Panc1 (cell line): ENCODE results near the gene PHF23. TPM values are rescaled to one million over a fixed set of nuclear protein-coding genes. Genes with fewer than 3 reads are reported as not detected.

Experiments used
- ATAC-seq: fragments of 200-7000 bp; cut with Tn5 transposase; 2 replicates; pipeline ENCODE4 v1.9.1; 2020; ENCODE audit warnings: mild to moderate bottlenecking, moderate library complexity
- BruUV-seq: library from RNA; stranded (reverse); fragments of 400-500 nt; replicated peaks from 2 replicates; lab custom pipeline; 2021; lab: Mats Ljungman, UMichigan
- CTCF ChIA-PET: fragments of 300-600 bp; sonication (Branson Sonifier 250); formaldehyde crosslinking; loops from one replicate; lab custom pipeline; 2022; ENCODE audit warnings: antibody characterized with exemption; lab: Charles Lee
- POLR2A ChIA-PET: fragments of 300-600 bp; sonication (Branson Sonifier 250); formaldehyde crosslinking; loops from one replicate; lab custom pipeline; 2022; ENCODE audit warnings: antibody characterized with exemption; lab: Charles Lee
- DNase-seq: peaks from one replicate; pipeline ENCODE4 v3.0.0-alpha.2; 2010; ENCODE audit warnings: low read depth, low spot score
- H3K27ac ChIP-seq: 2 replicates; pipeline ENCODE4 v1.5.1; 2011; ENCODE audit warnings: mild to moderate bottlenecking, low read length, inconsistent platforms
- H3K27me3 ChIP-seq: fragments of 200-500 bp; sonication (Bioruptor generic); 2 replicates; pipeline ENCODE4 v1.6.0; 2014; ENCODE audit warnings: low read length, inconsistent platforms; ENCODE audit not compliant: control insufficient read depth, insufficient read depth
- H3K36me3 ChIP-seq: fragments of 200-500 bp; sonication (Bioruptor generic); 2 replicates; pipeline ENCODE4 v1.5.1; 2014; ENCODE audit warnings: inconsistent platforms, mild to moderate bottlenecking, low read length, moderate library complexity; ENCODE audit not compliant: control insufficient read depth, insufficient read depth
- H3K4me1 ChIP-seq: 2 replicates; pipeline ENCODE4 v1.5.1; 2011; ENCODE audit warnings: inconsistent platforms, mild to moderate bottlenecking, low read length, moderate library complexity; ENCODE audit not compliant: control insufficient read depth, insufficient read depth
- H3K4me3 ChIP-seq, 2 experiments: 2 replicates each; pipeline ENCODE4 v1.5.1; 2011 to 2012; ENCODE audit warnings: low read depth in 2 of 2, low read length in 2 of 2, mild to moderate bottlenecking in 2 of 2, inconsistent platforms in 1 of 2, moderate library complexity in 1 of 2
- H3K9me3 ChIP-seq: fragments of 200-500 bp; sonication (Bioruptor generic); 2 replicates; pipeline ENCODE4 v1.5.1; 2014; ENCODE audit warnings: low read depth, mild to moderate bottlenecking, inconsistent platforms, low read length, moderate library complexity; ENCODE audit not compliant: control insufficient read depth, insufficient read depth
- POLR2AphosphoS5 ChIP-seq: IDR thresholded peaks from 2 replicates; pipeline ENCODE4 v1.6.1; 2012; ENCODE audit warnings: mild to moderate bottlenecking, low read depth, low read length, moderate library complexity
- SIN3A ChIP-seq: IDR thresholded peaks from 2 replicates; pipeline ENCODE4 v1.6.1; 2012; ENCODE audit warnings: low read depth, mild to moderate bottlenecking, low read length, moderate library complexity, borderline replicate concordance; ENCODE audit not compliant: insufficient read depth
- TCF7L2 ChIP-seq: IDR thresholded peaks from 2 replicates; pipeline ENCODE4 v1.6.1; 2011; ENCODE audit warnings: mild to moderate bottlenecking, low read depth, low read length, inconsistent platforms
- in situ Hi-C: cut with HindIII; loops from 2 replicates; pipeline ENCODE4 v1.10.0; 2016; ENCODE audit warnings: low sequenced_read_pairs, low pct_unique_long_range_greater_than_20kb
- intact Hi-C: fragments of 100-400 bp; cut with micrococcal nuclease; formaldehyde crosslinking; loops from one replicate; pipeline ENCODE4 v1.10.0; 2022; ENCODE audit not compliant: unreplicated experiment
- total RNA-seq: library from RNA; stranded (reverse); gene quantifications from one replicate; pipeline ENCODE4 v1.2.1, GENCODE V29; 2021; ENCODE audit not compliant: unreplicated experiment
- TF ChIP-seq, protein P1 (sequence below): fragments of 450-650 bp; IDR thresholded peaks from 2 replicates; pipeline ENCODE4 v1.5.1; 2017; ENCODE audit warnings: mild to moderate bottlenecking
- TF ChIP-seq, protein P2 (sequence below), 2 experiments: IDR thresholded peaks; 2 replicates each; pipeline ENCODE4 v1.6.1; 2011 to 2012; ENCODE audit warnings: low read depth in 2 of 2, control low read depth in 1 of 2, low read length in 1 of 2, mild to moderate bottlenecking in 1 of 2, moderate library complexity in 1 of 2; ENCODE audit not compliant: insufficient read depth in 1 of 2

Gene PHF23
- total RNA-seq, 1 experiment from 2014 or later = 69.3 TPM

- TF ChIP-seq, protein P1, sequence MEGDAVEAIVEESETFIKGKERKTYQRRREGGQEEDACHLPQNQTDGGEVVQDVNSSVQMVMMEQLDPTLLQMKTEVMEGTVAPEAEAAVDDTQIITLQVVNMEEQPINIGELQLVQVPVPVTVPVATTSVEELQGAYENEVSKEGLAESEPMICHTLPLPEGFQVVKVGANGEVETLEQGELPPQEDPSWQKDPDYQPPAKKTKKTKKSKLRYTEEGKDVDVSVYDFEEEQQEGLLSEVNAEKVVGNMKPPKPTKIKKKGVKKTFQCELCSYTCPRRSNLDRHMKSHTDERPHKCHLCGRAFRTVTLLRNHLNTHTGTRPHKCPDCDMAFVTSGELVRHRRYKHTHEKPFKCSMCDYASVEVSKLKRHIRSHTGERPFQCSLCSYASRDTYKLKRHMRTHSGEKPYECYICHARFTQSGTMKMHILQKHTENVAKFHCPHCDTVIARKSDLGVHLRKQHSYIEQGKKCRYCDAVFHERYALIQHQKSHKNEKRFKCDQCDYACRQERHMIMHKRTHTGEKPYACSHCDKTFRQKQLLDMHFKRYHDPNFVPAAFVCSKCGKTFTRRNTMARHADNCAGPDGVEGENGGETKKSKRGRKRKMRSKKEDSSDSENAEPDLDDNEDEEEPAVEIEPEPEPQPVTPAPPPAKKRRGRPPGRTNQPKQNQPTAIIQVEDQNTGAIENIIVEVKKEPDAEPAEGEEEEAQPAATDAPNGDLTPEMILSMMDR = no peak
- TF ChIP-seq SIN3A (peak; percentile 9; the same call in 1 of the 2 replicates), POLR2AphosphoS5 (peak; percentile 65)
- H3K27ac ChIP-seq = peak overlapping the region; percentile 95; the same call in 1 of the 2 replicates
- H3K4me1 ChIP-seq = peaks cover 65% of the 10 kb centered on the region
- no peaks in the 10 kb centered on the region for H3K27me3 ChIP-seq
- ATAC-seq (no peak), DNase-seq (no peak)
- in situ Hi-C loops = no loop called here
- POLR2A ChIA-PET = interaction anchor here (0.5 kb wide), 1 partner anchor 83 kb away, joined by 5 read pairs; no protein-coding TSS in a partner anchor
- CTCF ChIA-PET = interaction anchor here (0.5 kb wide), 2 partner anchors 104 to 410 kb away, joined by 3 to 12 read pairs; no protein-coding TSS in a partner anchor
- H3K9me3 ChIP-seq = no peaks in the 10 kb centered on the region
- H3K36me3 ChIP-seq = peaks cover 5% of the 10 kb centered on the region; the same call in 1 of the 2 replicates
- intact Hi-C loops = no loop called here
- H3K4me3 ChIP-seq = no peak overlapping the region
- BruUV-seq = TSS peak; percentile 74
Observed at GRCh38 chr17:7222093-7222971, 16.9 kb downstream of the PHF23 start.

DNA sequence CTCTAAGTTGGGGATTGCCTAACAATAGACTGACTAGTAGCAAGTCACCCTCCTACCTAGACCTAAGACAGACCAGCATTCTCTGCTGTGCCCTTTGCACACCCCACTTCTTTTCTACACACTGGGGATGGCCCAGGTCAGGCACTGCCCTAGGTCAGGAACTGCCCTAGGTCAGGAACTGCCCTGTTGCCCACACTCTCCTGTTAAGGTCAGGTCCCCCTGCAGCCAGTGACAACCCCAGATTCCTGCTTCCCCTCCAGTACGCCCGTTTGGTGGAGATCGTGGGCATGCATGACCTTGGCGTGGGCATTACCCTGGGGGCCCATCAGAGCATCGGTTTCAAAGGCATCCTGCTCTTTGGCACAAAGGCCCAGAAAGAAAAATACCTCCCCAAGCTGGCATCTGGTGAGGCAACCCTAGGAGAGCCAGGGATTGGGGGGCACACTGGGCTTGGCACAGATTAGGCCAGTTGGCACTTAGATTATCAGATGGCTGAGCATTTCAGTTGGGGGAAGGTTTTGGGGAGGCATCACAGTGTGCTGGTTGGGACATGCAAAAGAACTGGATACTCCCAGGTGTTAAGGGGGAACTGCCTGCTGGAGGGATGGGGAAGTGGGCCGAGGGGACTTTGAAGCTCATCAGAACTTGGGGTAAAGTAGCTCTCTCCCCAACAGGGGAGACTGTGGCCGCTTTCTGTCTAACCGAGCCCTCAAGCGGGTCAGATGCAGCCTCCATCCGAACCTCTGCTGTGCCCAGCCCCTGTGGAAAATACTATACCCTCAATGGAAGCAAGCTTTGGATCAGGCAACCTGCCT lies 17.8 kb downstream of the PHF23 start:
- peak overlapping the region; percentile 95 for H3K27ac ChIP-seq
- ChIA-PET CTCF (interaction anchor here (0.5 to 1.2 kb wide), 5 partner anchors 16 to 176 kb away, joined by 3 to 12 read pairs (median 4); no protein-coding TSS in a partner anchor), POLR2A (no interaction called here)
- no peak for ATAC-seq
- H3K36me3 ChIP-seq = peaks cover 5% of the 10 kb centered on the region; the same call in 1 of the 2 replicates
- intact Hi-C loops = no loop called here
- peaks cover 69% of the 10 kb centered on the region for H3K4me1 ChIP-seq
- TF ChIP-seq, protein P1 = no peak
- TF ChIP-seq, protein P2, sequence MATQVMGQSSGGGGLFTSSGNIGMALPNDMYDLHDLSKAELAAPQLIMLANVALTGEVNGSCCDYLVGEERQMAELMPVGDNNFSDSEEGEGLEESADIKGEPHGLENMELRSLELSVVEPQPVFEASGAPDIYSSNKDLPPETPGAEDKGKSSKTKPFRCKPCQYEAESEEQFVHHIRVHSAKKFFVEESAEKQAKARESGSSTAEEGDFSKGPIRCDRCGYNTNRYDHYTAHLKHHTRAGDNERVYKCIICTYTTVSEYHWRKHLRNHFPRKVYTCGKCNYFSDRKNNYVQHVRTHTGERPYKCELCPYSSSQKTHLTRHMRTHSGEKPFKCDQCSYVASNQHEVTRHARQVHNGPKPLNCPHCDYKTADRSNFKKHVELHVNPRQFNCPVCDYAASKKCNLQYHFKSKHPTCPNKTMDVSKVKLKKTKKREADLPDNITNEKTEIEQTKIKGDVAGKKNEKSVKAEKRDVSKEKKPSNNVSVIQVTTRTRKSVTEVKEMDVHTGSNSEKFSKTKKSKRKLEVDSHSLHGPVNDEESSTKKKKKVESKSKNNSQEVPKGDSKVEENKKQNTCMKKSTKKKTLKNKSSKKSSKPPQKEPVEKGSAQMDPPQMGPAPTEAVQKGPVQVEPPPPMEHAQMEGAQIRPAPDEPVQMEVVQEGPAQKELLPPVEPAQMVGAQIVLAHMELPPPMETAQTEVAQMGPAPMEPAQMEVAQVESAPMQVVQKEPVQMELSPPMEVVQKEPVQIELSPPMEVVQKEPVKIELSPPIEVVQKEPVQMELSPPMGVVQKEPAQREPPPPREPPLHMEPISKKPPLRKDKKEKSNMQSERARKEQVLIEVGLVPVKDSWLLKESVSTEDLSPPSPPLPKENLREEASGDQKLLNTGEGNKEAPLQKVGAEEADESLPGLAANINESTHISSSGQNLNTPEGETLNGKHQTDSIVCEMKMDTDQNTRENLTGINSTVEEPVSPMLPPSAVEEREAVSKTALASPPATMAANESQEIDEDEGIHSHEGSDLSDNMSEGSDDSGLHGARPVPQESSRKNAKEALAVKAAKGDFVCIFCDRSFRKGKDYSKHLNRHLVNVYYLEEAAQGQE (IDR thresholded peaks at IDR 0.05; ENCODE audit: insufficient read depth in 1 of 2, low read depth in 2 of 2, low read length in 1 of 2) = no peak
- TF ChIP-seq POLR2AphosphoS5 (peak; percentile 36; the same call in 1 of the 2 replicates), TCF7L2 (no peak), SIN3A (peak; percentile 47; the same call in 1 of the 2 replicates)
- H3K9me3 ChIP-seq = no peaks in the 10 kb centered on the region
- in situ Hi-C loops = no loop called here
- no peaks in the 10 kb centered on the region for H3K27me3 ChIP-seq
- peak overlapping the region; percentile 73 to 78; a peak in 3 of 4 replicates for H3K4me3 ChIP-seq
- BruUV-seq = TSS peak; percentile 29
- no peak for DNase-seq
